Activated CD4-positive, alpha-beta T cell treated with anti-CD3 and anti-CD28 coated beads, Interleukin-2, amount 10 ng/mL, durations not matched to agents 24 days and 14 days (primary cell): ENCODE data around the gene LAMTOR5. TPM values are rescaled to one million over a fixed set of nuclear protein-coding genes. Genes with fewer than 3 reads are reported as not detected.
"Not testable (repeated sequence)": the region's sequence is repeated elsewhere in the genome, so short reads cannot be mapped to it uniquely, and the experiment has no call there.

Source experiments
- DNase-seq: peaks from one replicate; pipeline ENCODE4 v3.0.0; 2022
- H3K27ac Mint-ChIP-seq: one replicate; pipeline ENCODE4 v1.8.0; 2022; ENCODE audit warnings: mild to moderate bottlenecking, mixed read lengths
- H3K27me3 Mint-ChIP-seq: one replicate; pipeline ENCODE4 v1.8.0; 2022; ENCODE audit warnings: mixed read lengths
- H3K36me3 Mint-ChIP-seq: one replicate; pipeline ENCODE4 v1.8.0; 2022; ENCODE audit warnings: low read depth, mild to moderate bottlenecking, mixed read lengths
- H3K4me1 Mint-ChIP-seq: one replicate; pipeline ENCODE4 v1.8.0; 2021; ENCODE audit warnings: mixed read lengths
- H3K4me3 Mint-ChIP-seq: one replicate; pipeline ENCODE4 v1.8.0; 2022; ENCODE audit warnings: mild to moderate bottlenecking, moderate library complexity, mixed read lengths
- H3K9me3 Mint-ChIP-seq: one replicate; pipeline ENCODE4 v1.8.0; 2021; ENCODE audit warnings: mixed read lengths
- intact Hi-C: fragments of 100-400 bp; cut with micrococcal nuclease; formaldehyde crosslinking; loops from one replicate; pipeline ENCODE4 v1.15.1; 2023
- total RNA-seq: library from RNA; stranded (reverse); gene quantifications from 2 replicates; pipeline ENCODE4 v1.2.3, GENCODE V29; 2022

Gene LAMTOR5
- total RNA-seq = 170 and 180 TPM in 2 replicates

DNA sequence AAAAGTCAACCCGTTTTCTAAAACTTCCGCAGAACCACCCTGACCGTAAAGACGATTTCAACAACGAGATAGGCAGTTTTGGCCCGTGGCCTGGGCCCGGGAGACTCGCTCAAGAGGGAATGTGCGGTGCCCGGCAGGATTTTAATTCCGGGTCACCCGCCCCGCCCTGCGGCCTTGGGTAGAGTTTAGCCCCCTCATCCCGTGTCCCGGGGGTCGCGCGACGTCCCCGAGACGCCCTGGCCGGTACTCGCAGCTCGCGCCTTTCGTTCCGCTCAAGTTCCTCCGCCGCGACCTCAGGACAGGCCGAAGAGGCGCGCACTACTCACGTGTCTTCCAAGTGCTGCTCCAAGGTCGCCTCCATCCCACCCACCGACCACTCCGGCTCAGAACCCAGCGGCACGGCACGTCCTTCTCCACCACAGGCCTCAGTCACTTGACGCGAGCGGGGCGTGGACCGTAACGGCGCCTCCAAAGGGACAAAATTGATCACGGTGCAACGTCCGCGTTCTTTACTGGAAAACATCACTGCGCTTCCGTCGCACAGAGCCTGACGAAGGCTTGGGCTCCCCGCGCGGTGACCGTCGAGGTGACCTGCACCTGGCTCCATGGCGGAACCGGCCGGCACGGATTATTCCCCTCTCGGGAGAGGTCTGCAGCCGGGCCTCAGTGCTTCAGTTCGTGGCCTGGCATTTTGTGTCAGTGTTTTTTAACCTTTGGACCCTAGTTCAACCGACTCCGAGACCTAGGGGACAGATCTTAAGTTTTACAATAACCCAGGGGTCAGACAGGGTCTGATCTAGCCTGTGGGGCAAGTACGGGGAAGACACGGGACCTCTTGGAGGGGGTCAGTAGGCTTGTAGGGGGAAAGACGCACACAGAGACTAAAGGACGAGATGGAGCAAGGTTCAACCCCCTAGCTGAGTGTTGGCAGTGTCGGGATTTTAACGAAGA is at the start of gene LAMTOR5:
LAMTOR5 (minus strand) TSS at position 435 of the 951 bp plus-strand sequence; CDS start at position 361, 74 bp downstream.
- H3K36me3 Mint-ChIP-seq = peaks cover 19% of the 10 kb centered on the region
- peaks cover 17% of the 10 kb centered on the region for H3K4me1 Mint-ChIP-seq
- DNase-seq = peak; percentile 98
- intact Hi-C loops = loop anchor here (1.0 to 10.0 kb wide), 5 partner anchors 19 to 377 kb away; partner anchors contain the start of gene KCNC4
- H3K4me3 Mint-ChIP-seq = peak within 1 kb of the TSS; percentile 99
- no peaks in the 10 kb centered on the region for H3K9me3 Mint-ChIP-seq
- no peaks in the 10 kb centered on the region for H3K27me3 Mint-ChIP-seq
- H3K27ac Mint-ChIP-seq = peak within 1 kb of the TSS; percentile 98

GRCh38 chr1:110457206-110457605 is 49.7 kb upstream of the LAMTOR5 start:
- Mint-ChIP-seq H3K27ac (no peak overlapping the region), H3K36me3 (no peaks in the 10 kb centered on the region), H3K27me3 (peaks cover 4% of the 10 kb centered on the region), H3K9me3 (no peaks in the 10 kb centered on the region), H3K4me1 (no peaks in the 10 kb centered on the region), H3K4me3 (no peak overlapping the region)
- intact Hi-C loops = no loop called here
- no peak for DNase-seq

DNA sequence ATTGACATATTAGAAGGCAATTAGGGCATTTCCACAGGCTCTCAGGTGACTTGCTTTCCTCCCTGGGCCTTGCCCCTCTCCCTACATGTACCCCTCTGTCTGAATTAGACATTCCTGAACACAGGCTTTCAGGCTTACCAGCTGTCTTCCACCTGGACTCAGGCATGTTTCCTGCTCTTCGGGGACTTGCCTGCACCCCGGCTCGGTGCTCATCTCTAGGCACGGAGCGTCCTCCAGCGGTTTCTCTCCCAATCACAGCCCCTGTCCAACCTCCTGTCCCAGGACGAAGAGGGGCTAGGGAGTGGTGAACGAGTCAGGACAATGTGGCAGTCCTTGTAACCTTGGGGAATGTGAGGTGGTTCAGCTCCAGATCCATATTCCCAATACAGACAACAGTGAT is 47.7 kb upstream of the LAMTOR5 start:
- H3K9me3 Mint-ChIP-seq = no peaks in the 10 kb centered on the region
- intact Hi-C loops = no loop called here
- DNase-seq = no peak
- no peaks in the 10 kb centered on the region for H3K36me3 Mint-ChIP-seq
- peaks cover 11% of the 10 kb centered on the region for H3K27me3 Mint-ChIP-seq
- H3K4me1 Mint-ChIP-seq = no peaks in the 10 kb centered on the region
- no peak overlapping the region for H3K4me3 Mint-ChIP-seq
- H3K27ac Mint-ChIP-seq = no peak overlapping the region

GRCh38 chr1:110454328-110454727 is 46.8 kb upstream of the LAMTOR5 start:
- intact Hi-C loops = no loop called here
- peaks cover 14% of the 10 kb centered on the region for H3K27me3 Mint-ChIP-seq
- H3K9me3 Mint-ChIP-seq = no peaks in the 10 kb centered on the region
- no peaks in the 10 kb centered on the region for H3K36me3 Mint-ChIP-seq
- DNase-seq = no peak
- H3K27ac Mint-ChIP-seq = no peak overlapping the region
- no peak overlapping the region for H3K4me3 Mint-ChIP-seq
- H3K4me1 Mint-ChIP-seq = no peaks in the 10 kb centered on the region

GRCh38 chr1:110453829-110454228 is 46.3 kb upstream of the LAMTOR5 start:
- no peaks in the 10 kb centered on the region for H3K9me3 Mint-ChIP-seq
- DNase-seq = no peak
- no peak overlapping the region for H3K27ac Mint-ChIP-seq
- intact Hi-C loops = no loop called here
- no peaks in the 10 kb centered on the region for H3K36me3 Mint-ChIP-seq
- peaks cover 17% of the 10 kb centered on the region for H3K27me3 Mint-ChIP-seq
- H3K4me3 Mint-ChIP-seq = no peak overlapping the region
- no peaks in the 10 kb centered on the region for H3K4me1 Mint-ChIP-seq

DNA sequence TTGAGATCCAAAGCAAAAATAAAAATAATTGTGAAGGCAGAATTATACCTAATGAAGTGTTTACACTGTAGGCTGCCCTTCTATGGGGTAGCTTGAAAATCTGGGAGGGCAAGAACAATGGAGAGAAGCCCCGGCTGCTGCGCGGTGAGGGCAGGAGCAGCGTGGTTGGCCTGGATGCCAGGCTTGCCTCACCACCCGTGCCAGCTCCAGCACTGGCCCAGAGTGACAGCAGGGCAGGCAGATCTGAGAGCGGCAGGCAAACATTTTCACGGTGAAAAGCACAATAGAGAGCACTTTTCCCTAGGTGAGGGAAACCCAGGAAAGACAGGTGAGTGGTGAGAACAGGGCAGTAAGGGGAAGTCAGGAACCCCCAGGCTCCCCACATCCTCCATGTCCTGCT is 44.8 kb upstream of the LAMTOR5 start:
- no peaks in the 10 kb centered on the region for H3K4me1 Mint-ChIP-seq
- H3K27ac Mint-ChIP-seq = no peak overlapping the region
- no peak overlapping the region for H3K4me3 Mint-ChIP-seq
- DNase-seq = no peak
- intact Hi-C loops = no loop called here
- H3K9me3 Mint-ChIP-seq = no peaks in the 10 kb centered on the region
- H3K27me3 Mint-ChIP-seq = peaks cover 22% of the 10 kb centered on the region
- H3K36me3 Mint-ChIP-seq = no peaks in the 10 kb centered on the region

- Mint-ChIP-seq H3K36me3 (no peaks in the 10 kb centered on the region), H3K4me3 (no peak within 1 kb of the TSS), H3K4me1 (no peaks in the 10 kb centered on the region), H3K27me3 (peaks cover 22% of the 10 kb centered on the region), H3K27ac (no peak within 1 kb of the TSS), H3K9me3 (no peaks in the 10 kb centered on the region)
- intact Hi-C loops = no loop called here
- no peak for DNase-seq
Measured at GRCh38 chr1:110450929-110451328, 43.4 kb upstream of the LAMTOR5 start, which contains the start of gene PROK1. PROK1 (plus strand) TSS chr1:110451149; CDS start chr1:110451217, 68 bp downstream.

GRCh38 chr1:110449661-110450651 is 42.5 kb upstream of the LAMTOR5 start:
- no peak for DNase-seq
- Mint-ChIP-seq H3K36me3 (no peaks in the 10 kb centered on the region), H3K27me3 (peaks cover 22% of the 10 kb centered on the region), H3K4me3 (no peak overlapping the region), H3K9me3 (no peaks in the 10 kb centered on the region), H3K4me1 (no peaks in the 10 kb centered on the region), H3K27ac (no peak overlapping the region)
- intact Hi-C loops = no loop called here

DNA sequence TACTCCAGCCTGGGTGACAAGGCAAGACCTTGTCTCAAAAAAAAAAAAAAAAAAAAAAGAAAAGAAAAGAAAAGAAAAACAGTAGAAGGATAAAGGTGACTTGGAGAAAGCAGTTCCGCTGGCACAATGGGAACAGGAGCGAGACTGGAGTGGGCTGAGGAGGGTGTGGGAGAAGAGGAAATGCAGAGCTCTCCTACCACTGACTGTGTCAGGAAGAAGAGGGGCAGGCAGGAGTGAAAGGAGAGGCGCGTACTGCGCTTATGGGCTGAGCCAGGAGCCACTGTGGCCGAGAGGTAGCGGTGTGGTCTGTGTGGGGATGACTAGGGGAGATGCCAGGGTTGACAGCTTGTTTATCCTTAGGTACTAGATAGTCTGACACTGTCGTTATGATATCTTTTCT is 37.1 kb upstream of the LAMTOR5 start:
- Mint-ChIP-seq H3K27ac (no peak overlapping the region), H3K27me3 (peaks cover 26% of the 10 kb centered on the region), H3K4me3 (no peak overlapping the region), H3K9me3 (no peaks in the 10 kb centered on the region), H3K4me1 (no peaks in the 10 kb centered on the region), H3K36me3 (no peaks in the 10 kb centered on the region)
- intact Hi-C loops = no loop called here
- DNase-seq = no peak

DNA sequence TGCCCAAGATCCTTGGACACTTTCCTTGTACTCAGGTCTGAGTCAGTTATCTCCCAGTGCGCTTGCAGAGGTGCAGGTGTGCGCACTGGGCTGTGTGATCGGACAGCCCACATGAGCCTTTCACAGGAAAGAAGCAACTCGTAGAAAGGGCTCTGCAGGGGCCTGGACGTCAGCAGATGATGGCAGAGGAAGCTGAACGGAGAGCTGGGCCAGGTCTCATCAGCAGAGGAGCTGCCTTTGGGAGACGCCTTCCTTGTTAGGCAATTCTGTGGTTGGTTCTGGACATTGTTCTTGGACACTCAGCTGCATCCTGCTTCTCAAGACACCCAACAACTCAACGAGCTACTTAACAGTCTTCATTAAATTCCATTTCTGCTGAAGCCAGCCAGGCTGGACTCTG is 36.0 kb upstream of the LAMTOR5 start:
- Mint-ChIP-seq H3K27ac (no peak overlapping the region), H3K4me1 (no peaks in the 10 kb centered on the region)

DNA sequence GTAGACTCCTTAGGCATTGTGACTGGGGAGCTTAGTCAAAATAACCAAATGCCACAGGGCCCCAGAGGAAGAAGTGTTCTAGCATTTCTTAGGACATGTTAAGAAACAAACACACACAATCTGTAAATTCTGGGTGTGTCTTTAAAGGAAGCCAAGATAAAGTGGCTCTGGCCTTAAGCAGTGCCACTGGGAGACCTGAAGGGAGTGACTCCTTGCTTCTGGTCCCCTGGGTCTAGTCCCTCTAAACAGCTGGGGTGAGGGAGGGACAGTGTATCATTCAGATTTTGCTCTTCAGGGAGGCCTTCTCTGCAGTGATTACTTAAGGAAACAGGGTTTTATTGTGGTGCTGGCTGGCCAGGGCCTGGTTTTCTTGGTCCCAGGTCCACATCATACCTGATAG is 34.4 kb upstream of the LAMTOR5 start:
- H3K4me1 Mint-ChIP-seq = no peaks in the 10 kb centered on the region
- H3K27ac Mint-ChIP-seq = no peak overlapping the region
- no peak overlapping the region for H3K4me3 Mint-ChIP-seq
- no peaks in the 10 kb centered on the region for H3K36me3 Mint-ChIP-seq
- no peak for DNase-seq
- no peaks in the 10 kb centered on the region for H3K9me3 Mint-ChIP-seq
- H3K27me3 Mint-ChIP-seq = peaks cover 19% of the 10 kb centered on the region
- intact Hi-C loops = no loop called here

More for the DNA sequence above, 36.0 kb upstream of the LAMTOR5 start:
- no peaks in the 10 kb centered on the region for H3K36me3 Mint-ChIP-seq
- DNase-seq = no peak
- H3K4me3 Mint-ChIP-seq = no peak overlapping the region
- intact Hi-C loops = no loop called here
- H3K27me3 Mint-ChIP-seq = peaks cover 21% of the 10 kb centered on the region
- H3K9me3 Mint-ChIP-seq = no peaks in the 10 kb centered on the region

DNA sequence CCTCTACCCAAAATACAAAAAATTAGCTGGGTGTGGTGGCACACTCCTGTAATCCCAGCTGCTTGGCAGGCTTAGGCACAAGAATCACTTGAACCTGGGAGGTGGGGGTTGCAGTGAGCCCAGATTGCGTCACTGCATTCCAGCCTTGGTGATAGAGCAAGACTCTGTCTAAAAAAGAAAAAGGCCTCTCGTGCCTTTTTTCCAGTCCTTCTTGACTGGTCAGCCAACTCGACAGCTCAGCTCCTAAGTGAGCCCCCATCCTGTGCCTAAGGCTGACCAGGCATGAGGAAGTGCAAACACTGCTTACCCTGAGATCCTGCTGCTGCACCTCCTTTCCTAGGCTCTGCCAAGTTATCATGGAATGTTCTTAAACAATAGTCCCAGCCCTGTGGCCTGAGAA is 33.4 kb upstream of the LAMTOR5 start:
- no peak overlapping the region for H3K27ac Mint-ChIP-seq
- H3K4me1 Mint-ChIP-seq = no peaks in the 10 kb centered on the region
- intact Hi-C loops = no loop called here
- H3K36me3 Mint-ChIP-seq = no peaks in the 10 kb centered on the region
- no peaks in the 10 kb centered on the region for H3K9me3 Mint-ChIP-seq
- DNase-seq = no peak
- H3K4me3 Mint-ChIP-seq = no peak overlapping the region
- peaks cover 24% of the 10 kb centered on the region for H3K27me3 Mint-ChIP-seq

GRCh38 chr1:110439873-110440272 is 32.4 kb upstream of the LAMTOR5 start:
- DNase-seq, H3K9me3 Mint-ChIP-seq, H3K36me3 Mint-ChIP-seq, H3K4me1 Mint-ChIP-seq, H3K27ac Mint-ChIP-seq, H3K4me3 Mint-ChIP-seq, intact Hi-C loops: not testable (repeated sequence)
- peaks cover 26% of the 10 kb centered on the region for H3K27me3 Mint-ChIP-seq

- intact Hi-C loops = no loop called here
- DNase-seq = no peak
- no peak overlapping the region for H3K27ac Mint-ChIP-seq
- no peaks in the 10 kb centered on the region for H3K4me1 Mint-ChIP-seq
- peaks cover 22% of the 10 kb centered on the region for H3K27me3 Mint-ChIP-seq
- H3K9me3 Mint-ChIP-seq = no peaks in the 10 kb centered on the region
- H3K36me3 Mint-ChIP-seq = no peaks in the 10 kb centered on the region
- H3K4me3 Mint-ChIP-seq = no peak overlapping the region
Measured at GRCh38 chr1:110438893-110439292, 31.4 kb upstream of the LAMTOR5 start.
